ENCODE results near the gene MYO10.

GRCh38 chr5:16863469-16863946 is 72.6 kb downstream of the MYO10 start:
- TF ChIP-seq CTCF (IDR thresholded peaks at IDR 0.05) (no peak), POLR2A (IDR thresholded peaks at IDR 0.05) (no peak)
